GM12878 (cell line): ENCODE data around the gene EHMT2. TPM values are rescaled to one million over a fixed set of nuclear protein-coding genes. Genes with fewer than 3 reads are reported as not detected.

ENCODE experiments used
- ATAC-seq: fragments of 200-7000 bp; cut with Tn5 transposase; 3 replicates; pipeline ENCODE4 v1.9.1; 2020; ENCODE audit warnings: mild to moderate bottlenecking, moderate library complexity
- BruUV-seq: library from RNA; stranded (reverse); fragments of 400-500 nt; replicated peaks from 2 replicates; lab custom pipeline; 2021; lab: Mats Ljungman, UMichigan
- CTCF ChIA-PET: fragments of 300-600 bp; sonication (Branson Sonifier 250); formaldehyde crosslinking; extraction: SDS; loops from one replicate; lab custom pipeline; 2021; ENCODE audit warnings: inconsistent platforms; lab: Yijun Ruan, JAX
- POLR2A ChIA-PET: fragments of 350-600 bp; formaldehyde crosslinking; extraction: SDS; loops from one replicate; lab custom pipeline; 2021; ENCODE audit warnings: inconsistent platforms; lab: Charles Lee
- RAD21 ChIA-PET: fragments of 300-600 bp; sonication (Branson Sonifier 250); formaldehyde crosslinking; loops from one replicate; lab custom pipeline; 2023; ENCODE audit warnings: antibody characterized with exemption; ENCODE audit not compliant: unreplicated experiment; lab: Charles Lee
- SMC1A ChIA-PET: fragments of 300-600 bp; sonication (Branson Sonifier 250); formaldehyde crosslinking; loops from one replicate; lab custom pipeline; 2023; ENCODE audit not compliant: unreplicated experiment, uncharacterized antibody; lab: Charles Lee
- DNase-seq: peaks from one replicate; pipeline ENCODE4 v3.0.0-alpha.2; 2011; ENCODE audit warnings: low read depth, low spot score
- FAIRE-seq: peaks from 3 replicates; lab custom pipeline; 2011; peaks lifted over from hg19 to GRCh38; lab: Jason Lieb, UNC
- H2AFZ ChIP-seq: 2 replicates; pipeline ENCODE4 v1.6.0; 2011; ENCODE audit warnings: low read depth, low read length, control low read depth; ENCODE audit not compliant: control insufficient read depth
- H3K27ac ChIP-seq: 2 replicates; pipeline ENCODE4 v1.5.1; 2011; ENCODE audit warnings: control low read depth; ENCODE audit not compliant: control insufficient read depth, insufficient read depth
- H3K27me3 ChIP-seq, 2 experiments: replicated peaks in 1 of 2; 2 replicates each; pipeline versions ENCODE4 v1.6.0 to v1.6.1; 2011; ENCODE audit warnings: low read length in 1 of 2; ENCODE audit not compliant: control insufficient read depth in 2 of 2, insufficient read depth in 2 of 2
- H3K36me3 ChIP-seq, 2 experiments: 2 replicates each; pipeline ENCODE4 v1.5.1; 2011; ENCODE audit warnings: low read length in 1 of 2; ENCODE audit not compliant: control insufficient read depth in 2 of 2, insufficient read depth in 2 of 2
- H3K4me1 ChIP-seq: 2 replicates; pipeline ENCODE4 v1.6.1; 2011; ENCODE audit warnings: mild to moderate bottlenecking, low read length, moderate library complexity, mixed read lengths; ENCODE audit not compliant: control insufficient read depth, insufficient read depth
- H3K4me2 ChIP-seq: 2 replicates; pipeline ENCODE4 v1.6.0; 2011; ENCODE audit warnings: control low read depth; ENCODE audit not compliant: control insufficient read depth, insufficient read depth
- H3K4me3 ChIP-seq: fragments of 200-600 bp; sonication (generic); 2 replicates; pipeline ENCODE4 v1.5.1; 2016
- H3K79me2 ChIP-seq: 2 replicates; pipeline ENCODE4 v1.6.0; 2011; ENCODE audit warnings: low read length; ENCODE audit not compliant: control insufficient read depth, insufficient read depth
- H3K9ac ChIP-seq: 2 replicates; pipeline ENCODE4 v1.8.0; 2011; ENCODE audit warnings: low read length, control low read depth, mixed read lengths; ENCODE audit not compliant: control insufficient read depth, insufficient read depth
- H3K9me3 ChIP-seq: replicated peaks from 3 replicates; pipeline ENCODE4 v1.5.1; 2011; ENCODE audit warnings: mild to moderate bottlenecking, low read length; ENCODE audit not compliant: control insufficient read depth, insufficient read depth
- H4K20me1 ChIP-seq: 2 replicates; pipeline ENCODE4 v1.6.0; 2011; ENCODE audit not compliant: control insufficient read depth, insufficient read depth
- BCL11A ChIP-seq: IDR thresholded peaks from 2 replicates; pipeline ENCODE4 v1.6.1; 2011; ENCODE audit warnings: low read depth, low read length
- CHD1 ChIP-seq: IDR thresholded peaks from 2 replicates; pipeline ENCODE4 v1.6.1; 2012; ENCODE audit warnings: low read depth, low read length, improper control_type of control experiment
- FOXK2 ChIP-seq: fragments of 450-650 bp; IDR thresholded peaks from 2 replicates; pipeline ENCODE4 v1.6.1; 2017; ENCODE audit warnings: mild to moderate bottlenecking, moderate library complexity
- MYC ChIP-seq: IDR thresholded peaks from 2 replicates; pipeline ENCODE4 v1.6.1; 2011; ENCODE audit warnings: mild to moderate bottlenecking, low read length, moderate library complexity, inconsistent platforms; ENCODE audit not compliant: insufficient read depth, insufficient replicate concordance, insufficient read length, severe bottlenecking
- NRF1 ChIP-seq: conservative IDR thresholded peaks from 2 replicates; pipeline ENCODE4 v1.6.1; 2011; ENCODE audit warnings: mild to moderate bottlenecking, low read depth, low read length, improper control_type of control experiment
- SUPT20H ChIP-seq: IDR thresholded peaks from 2 replicates; pipeline ENCODE4 v1.6.1; 2011; ENCODE audit warnings: low read depth, mild to moderate bottlenecking, low read length, moderate library complexity, borderline replicate concordance; ENCODE audit not compliant: control insufficient read depth
- WGBS: methylation state at CpG from one replicate; pipeline ENCODE4 v1.1.6; 2016; ENCODE audit warnings: low lambda C conversion rate; ENCODE audit not compliant: insufficient replicate concordance, insufficient coverage; ENCODE audit errors: missing lambda C conversion rate; 5-methylcytosine and 5-hydroxymethylcytosine counted together
- in situ Hi-C: fragments of 300-500 bp; cut with MboI; formaldehyde crosslinking; loops from 9 replicates; pipeline ENCODE4 v1.14.3; 2018; ENCODE audit warnings: mixed read lengths
- intact Hi-C: fragments of 100-400 bp; cut with micrococcal nuclease; formaldehyde crosslinking; loops from one replicate; pipeline ENCODE4 v1.14.2; 2022; ENCODE audit not compliant: unreplicated experiment
- polyA plus RNA-seq, 11 experiments: library from polyadenylated mRNA; depleted of rRNA in 4 of 11; unstranded in 6 of 11; stranded (reverse) in 5 of 11; fragments of >200 nt; fragmentation: Nextera tagmentation in 4 of 11; fragmentation: Illumina TruSeq in 1 of 11; extraction: Ambion mirVana in 4 of 11; extraction: Trizol in 1 of 11; gene quantifications; 1 replicate in 1 of 11; 2 replicates in 10 of 11; pipeline versions ENCODE4 v1.2.1 to v1.2.3, GENCODE V29; 2011 to 2016; ENCODE audit warnings: inconsistent platforms in 2 of 11, missing spikeins in 2 of 11, low read depth in 1 of 11
- total RNA-seq, 4 experiments: library from RNA; depleted of rRNA in 3 of 4; stranded (reverse); fragments of >200 nt in 3 of 4; fragmentation: Illumina TruSeq in 1 of 4; extraction: Trizol in 1 of 4; gene quantifications; 2 replicates each; pipeline versions ENCODE4 v1.2.1 to v1.2.3, GENCODE V29; 2013 to 2021

EHMT2 gene
- total and polyA plus RNA-seq, 10 of the 15 experiments (the other 5 are each of a cell fraction or from before 2014, with no cell fraction given), result 1.7 to 53.2 (median 36.3) TPM

- SMC1A ChIA-PET, result no interaction called here
- no peak for FAIRE-seq
- DNase-seq, result no peak
- intact Hi-C loops, result no loop called here
- in situ Hi-C loops, result no loop called here
- 69% methylated on average over 9 of the region's 9 CpGs for WGBS
- Histone ChIP-seq H3K4me1 (no peaks in the 10 kb centered on the region), H2AFZ (no peak overlapping the region), H4K20me1 (no peaks in the 10 kb centered on the region), H3K27ac (no peak overlapping the region), H3K4me3 (no peak overlapping the region), H3K36me3 (no peaks in the 10 kb centered on the region), H3K9ac (no peak overlapping the region), H3K9me3 (peaks cover 1% of the 10 kb centered on the region; the same call in 1 of the 3 replicates), H3K27me3 (no peaks in the 10 kb centered on the region), H3K79me2 (no peaks in the 10 kb centered on the region), H3K4me2 (no peak overlapping the region)
- RAD21 ChIA-PET, result no interaction called here
- ATAC-seq, result no peak
- POLR2A ChIA-PET, result interaction anchor here (0.5 kb wide), 1 partner anchor 367 kb away, joined by 7 read pairs; no protein-coding TSS in a partner anchor
- BruUV-seq, result no TSS peak
- CTCF ChIA-PET, result no interaction called here
- TF ChIP-seq CHD1 (no peak), BCL11A (no peak), SUPT20H (no peak), NRF1 (no peak)
Measured at GRCh38 chr6:31928672-31928939, 31.1 kb upstream of the EHMT2 start.

- no peaks in the 10 kb centered on the region for H4K20me1 ChIP-seq
- no peaks in the 10 kb centered on the region for H3K79me2 ChIP-seq
- ChIA-PET POLR2A (no interaction called here), SMC1A (no interaction called here), CTCF (interaction anchor here (1.0 kb wide), 1 partner anchor 191 kb away, joined by 3 read pairs; no protein-coding TSS in a partner anchor), RAD21 (no interaction called here)
- H3K27me3 ChIP-seq, result no peaks in the 10 kb centered on the region
- intact Hi-C loops, result no loop called here
- H3K36me3 ChIP-seq, result no peaks in the 10 kb centered on the region
- no peak for FAIRE-seq
- H3K4me3 ChIP-seq, result no peak overlapping the region
- no peak for DNase-seq
- no peaks in the 10 kb centered on the region for H3K4me1 ChIP-seq
- H2AFZ ChIP-seq, result no peak overlapping the region
- in situ Hi-C loops, result no loop called here
- BruUV-seq, result no TSS peak
- no peak overlapping the region for H3K4me2 ChIP-seq
- peaks cover 1% of the 10 kb centered on the region; the same call in 1 of the 3 replicates for H3K9me3 ChIP-seq
- TF ChIP-seq FOXK2, result no peak
- TF ChIP-seq MYC, result no peak
- 26% methylated on average over 11 of the region's 11 CpGs for WGBS
- ATAC-seq, result no peak
- H3K9ac ChIP-seq, result no peak overlapping the region
- no peak overlapping the region for H3K27ac ChIP-seq
Measured at GRCh38 chr6:31927863-31928671, 30.6 kb upstream of the EHMT2 start.
